CD14-positive monocyte (primary cell): Measurements from ENCODE around the gene MRPS23. TPM values are rescaled to one million over a fixed set of nuclear protein-coding genes. Genes with fewer than 3 reads are reported as not detected.

ENCODE experiments used
- DNase-seq, 3 donors: peaks; one replicate each; pipeline ENCODE4 v3.0.0-alpha.2; 2011 to 2022
- H2AFZ ChIP-seq: 2 replicates; pipeline ENCODE4 v1.6.0; 2012; ENCODE audit warnings: mild to moderate bottlenecking, low read depth, low read length, inconsistent platforms; ENCODE audit not compliant: insufficient read depth, poor library complexity, severe bottlenecking
- H3K27ac ChIP-seq, 2 donors: 1 replicate in 1 of 2; 2 replicates in 1 of 2; pipeline ENCODE4 v1.5.1; 2012 to 2013; ENCODE audit warnings: low read length in 2 of 2, control low read depth in 1 of 2, inconsistent platforms in 1 of 2, low read depth in 1 of 2, mild to moderate bottlenecking in 1 of 2
- H3K27me3 ChIP-seq, 2 donors: one replicate each; pipeline versions ENCODE4 v1.6.0 to v1.6.1; 2011 to 2013; ENCODE audit warnings: low read length in 2 of 2; ENCODE audit not compliant: control insufficient read depth in 2 of 2, insufficient read depth in 2 of 2
- H3K36me3 ChIP-seq, 2 donors: replicated peaks in 1 of 2; 1 replicate in 1 of 2; 2 replicates in 1 of 2; pipeline versions ENCODE4 v1.5.1 to v1.6.1; 2012 to 2013; ENCODE audit warnings: low read length in 2 of 2, control low read depth in 1 of 2, inconsistent platforms in 1 of 2, mild to moderate bottlenecking in 1 of 2; ENCODE audit not compliant: insufficient read depth in 2 of 2, control insufficient read depth in 1 of 2
- H3K4me1 ChIP-seq, 2 donors: 1 replicate in 1 of 2; 2 replicates in 1 of 2; pipeline versions ENCODE4 v1.5.1 to v1.6.1; 2012 to 2013; ENCODE audit warnings: low read length in 2 of 2, control low read depth in 1 of 2, inconsistent platforms in 1 of 2, mild to moderate bottlenecking in 1 of 2, moderate library complexity in 1 of 2; ENCODE audit not compliant: insufficient read depth in 2 of 2, control insufficient read depth in 1 of 2
- H3K4me2 ChIP-seq: replicated peaks from 2 replicates; pipeline ENCODE3; 2012; ENCODE audit warnings: low read length, moderate library complexity, mild to moderate bottlenecking; ENCODE audit not compliant: poor library complexity, severe bottlenecking; ENCODE audit errors: extremely low read depth
- H3K4me3 ChIP-seq, 3 experiments: fragments of 200-600 bp in 1 of 3; sonication (generic) in 1 of 3; replicated peaks in 1 of 3; 1 replicate in 2 of 3; 2 replicates in 1 of 3; pipeline ENCODE4 v1.5.1; 2011 to 2013; ENCODE audit warnings: low read length in 3 of 3, mild to moderate bottlenecking in 3 of 3, control low read depth in 2 of 3, low read depth in 2 of 3, inconsistent platforms in 1 of 3, moderate library complexity in 1 of 3
- H3K79me2 ChIP-seq: 2 replicates; pipeline ENCODE4 v1.6.0; 2012; ENCODE audit warnings: mild to moderate bottlenecking, control low read depth, inconsistent platforms, low read length, moderate library complexity; ENCODE audit not compliant: insufficient read depth
- H3K9ac ChIP-seq: 2 replicates; pipeline ENCODE4 v1.6.0; 2017; ENCODE audit warnings: low read length, mild to moderate bottlenecking; ENCODE audit not compliant: insufficient read depth, poor library complexity, severe bottlenecking
- H3K9me3 ChIP-seq, 2 donors: replicated peaks in 1 of 2; 1 replicate in 1 of 2; 2 replicates in 1 of 2; pipeline versions ENCODE4 v1.5.1 to v1.6.1; 2012 to 2013; ENCODE audit warnings: low read length in 2 of 2, control low read depth in 1 of 2; ENCODE audit not compliant: control insufficient read depth in 1 of 2, insufficient read depth in 1 of 2
- H4K20me1 ChIP-seq: 2 replicates; pipeline ENCODE4 v1.6.0; 2012; ENCODE audit warnings: mild to moderate bottlenecking, low read length, control low read depth, moderate library complexity; ENCODE audit not compliant: insufficient read depth
- H3K27ac Mint-ChIP-seq, 7 donors: one replicate each; pipeline ENCODE4 v1.8.0; 2020; ENCODE audit warnings: mild to moderate bottlenecking in 7 of 7, mixed read lengths in 7 of 7, moderate library complexity in 6 of 7, inconsistent platforms in 2 of 7
- H3K27me3 Mint-ChIP-seq, 3 donors: one replicate each; pipeline ENCODE4 v1.8.0; 2021 to 2022; ENCODE audit warnings: low read depth in 3 of 3, mild to moderate bottlenecking in 3 of 3, mixed read lengths in 3 of 3, moderate library complexity in 3 of 3, inconsistent platforms in 1 of 3
- H3K36me3 Mint-ChIP-seq, 2 donors: one replicate each; pipeline ENCODE4 v1.8.0; 2020; ENCODE audit warnings: mixed read lengths in 2 of 2, inconsistent platforms in 1 of 2, mild to moderate bottlenecking in 1 of 2
- H3K4me1 Mint-ChIP-seq: one replicate; pipeline ENCODE4 v1.8.0; 2020; ENCODE audit warnings: mild to moderate bottlenecking, mixed read lengths
- H3K4me3 Mint-ChIP-seq, 2 donors: one replicate each; pipeline ENCODE4 v1.8.0; 2020; ENCODE audit warnings: mild to moderate bottlenecking in 2 of 2, mixed read lengths in 2 of 2, moderate library complexity in 1 of 2
- H3K9me3 Mint-ChIP-seq, 7 donors: one replicate each; pipeline ENCODE4 v1.8.0; 2020 to 2022; ENCODE audit warnings: mixed read lengths in 7 of 7, mild to moderate bottlenecking in 6 of 7, moderate library complexity in 6 of 7, inconsistent platforms in 2 of 7
- CTCF ChIP-seq: fragments of 200-600 bp; IDR thresholded peaks from one replicate; pipeline ENCODE4 v1.8.0; 2022; ENCODE audit warnings: antibody characterized with exemption, mild to moderate bottlenecking
- WGBS: methylation state at CpG from one replicate; pipeline ENCODE4 v1.1.5; 2013; ENCODE audit warnings: missing lambda C conversion rate; ENCODE audit not compliant: insufficient coverage; 5-methylcytosine and 5-hydroxymethylcytosine counted together
- intact Hi-C, 2 donors: fragments of 100-400 bp; cut with micrococcal nuclease; formaldehyde crosslinking; loops; one replicate each; pipeline versions ENCODE4 v1.15.0 to v1.15.1; 2023
- polyA plus RNA-seq, 3 donors: library from polyadenylated mRNA; depleted of rRNA in 1 of 3; unstranded in 2 of 3; stranded (reverse) in 1 of 3; fragments of 300-500 nt in 2 of 3; fragments of >200 nt in 1 of 3; fragmentation: Illumina TruSeq in 2 of 3; gene quantifications; 1 replicate in 2 of 3; 2 replicates in 1 of 3; pipeline ENCODE4 v1.2.3, GENCODE V29; 2012 to 2021

MRPS23 gene
- polyA plus RNA-seq, 3 donors = 14.5 to 40.6 (median 32.7) TPM

DNA sequence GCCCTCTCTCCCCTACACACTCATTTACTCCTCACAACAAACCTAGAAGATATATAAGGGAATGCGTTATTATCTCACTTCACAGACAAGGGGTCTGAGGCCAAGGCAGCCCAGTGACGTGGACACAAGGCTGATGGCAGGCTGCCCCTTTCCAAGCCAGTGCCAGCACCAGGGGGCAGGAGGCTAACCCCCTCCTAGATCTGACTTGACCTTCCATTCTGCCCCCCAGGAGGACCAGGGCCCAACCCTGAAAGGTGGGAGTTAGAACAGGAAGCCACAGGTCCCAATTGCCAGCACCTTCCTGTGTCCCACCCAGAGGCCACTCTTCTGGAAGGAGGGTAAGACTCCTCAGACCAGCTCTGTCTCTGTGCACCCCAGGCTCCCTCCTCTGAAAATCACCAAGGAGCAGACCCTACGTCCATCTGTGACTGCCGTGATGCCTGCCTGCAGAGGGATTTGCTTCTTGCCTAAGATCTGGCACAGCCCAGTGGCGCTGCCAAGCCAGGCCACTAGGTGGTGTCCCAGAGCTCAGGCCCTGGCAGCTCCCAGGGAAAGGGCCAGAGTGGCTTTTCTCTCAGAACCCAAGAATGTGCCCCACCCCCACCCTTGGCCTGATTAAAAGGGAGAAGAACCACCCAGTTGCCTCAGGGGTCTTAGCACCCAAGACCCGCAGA lies 42.4 kb upstream of the MRPS23 start:
- H2AFZ ChIP-seq = peak overlapping the region; percentile 51
- H3K27ac Mint-ChIP-seq = peak overlapping the region; percentile 97 to 99 (median 99)
- H3K4me1 Mint-ChIP-seq = peaks cover 69% of the 10 kb centered on the region
- WGBS = 60% methylated on average over 5 of the region's 6 CpGs
- intact Hi-C loops = loop anchor here (2.0 to 5.0 kb wide), 4 partner anchors 55 to 95 kb away; partner anchors contain the start of genes CUEDC1 (in 1 of the 2) and VEZF1 (in 1 of the 2)
- DNase-seq = peak; percentile 77 to 81 (median 79)
- peak overlapping the region; percentile 94 for H3K27ac ChIP-seq
- no peaks in the 10 kb centered on the region for H3K27me3 ChIP-seq
- H3K4me1 ChIP-seq = peaks cover 65 to 66% of the 10 kb centered on the region in 2 donors
- peak overlapping the region in 1 of 3 experiments; percentile 72 for H3K4me3 ChIP-seq
- peaks cover 0 to 2% (median 0%) of the 10 kb centered on the region in 7 donors for H3K9me3 Mint-ChIP-seq
- no peaks in the 10 kb centered on the region for H3K36me3 ChIP-seq
- peaks cover 12% of the 10 kb centered on the region for H4K20me1 ChIP-seq
- peak overlapping the region; percentile 88 to 99 for H3K4me3 Mint-ChIP-seq
- peak overlapping the region; percentile 66 for H3K4me2 ChIP-seq
- no peaks in the 10 kb centered on the region for H3K9me3 ChIP-seq
- H3K27me3 Mint-ChIP-seq = peaks cover 0 to 2% (median 1%) of the 10 kb centered on the region in 3 donors
- TF ChIP-seq CTCF = peak; percentile 99
- H3K9ac ChIP-seq = peak overlapping the region; percentile 75
- H3K36me3 Mint-ChIP-seq = peaks cover 8 to 17% of the 10 kb centered on the region in 2 donors
- peaks cover 22% of the 10 kb centered on the region for H3K79me2 ChIP-seq

DNA sequence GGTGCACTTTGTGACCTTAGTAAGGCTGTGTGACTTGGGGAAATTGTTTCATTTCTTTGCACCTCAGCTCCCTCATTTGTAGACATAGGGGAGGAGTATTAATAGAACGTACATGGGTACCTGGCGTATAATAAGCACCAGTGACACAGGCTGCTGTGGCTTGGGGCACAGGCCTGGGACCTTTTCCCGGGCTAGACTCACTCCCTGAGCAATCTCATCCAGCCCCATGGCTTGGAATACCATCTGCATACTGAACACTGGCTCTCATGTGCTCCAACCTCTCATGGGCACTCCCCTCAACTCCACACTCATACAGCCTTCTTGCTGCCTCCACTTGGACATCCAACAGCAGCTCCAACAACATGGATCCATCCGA lies 41.0 kb upstream of the MRPS23 start:
- 100% methylated on average over 3 of the region's 4 CpGs for WGBS
- Histone ChIP-seq H3K27me3 (no peaks in the 10 kb centered on the region), H3K9ac (no peak overlapping the region), H2AFZ (no peak overlapping the region), H3K4me2 (no peak overlapping the region), H3K9me3 (no peaks in the 10 kb centered on the region), H3K27ac (no peak overlapping the region), H4K20me1 (peaks cover 12% of the 10 kb centered on the region), H3K79me2 (peaks cover 19% of the 10 kb centered on the region), H3K4me1 (peaks cover 63 to 64% of the 10 kb centered on the region in 2 donors), H3K36me3 (no peaks in the 10 kb centered on the region), H3K4me3 (no peak overlapping the region)
- H3K27ac Mint-ChIP-seq = peak overlapping the region in 5 of 7 donors; percentile 60 to 99 (median 61)
- peaks cover 5 to 7% of the 10 kb centered on the region in 2 donors for H3K36me3 Mint-ChIP-seq
- peaks cover 0 to 2% (median 0%) of the 10 kb centered on the region in 7 donors for H3K9me3 Mint-ChIP-seq
- H3K4me3 Mint-ChIP-seq = no peak overlapping the region
- H3K27me3 Mint-ChIP-seq = peaks cover 1 to 2% (median 1%) of the 10 kb centered on the region in 3 donors
- peaks cover 62% of the 10 kb centered on the region for H3K4me1 Mint-ChIP-seq
- no peak for TF ChIP-seq CTCF
- intact Hi-C loops = loop anchor here in 1 of 2 donors (5.0 kb wide), 2 partner anchors 66 to 96 kb away; partner anchors contain the start of genes CUEDC1 and VEZF1
- DNase-seq = no peak
